Mesodermal cell (in vitro differentiated cells): ENCODE measurements around the gene DBF4B.
"Not testable (repeated sequence)": the region's sequence is repeated elsewhere in the genome, so short reads cannot be mapped to it uniquely, and the experiment has no call there.

ENCODE experiments used
- H3K27ac ChIP-seq: 2 replicates; pipeline ENCODE4 v1.7.0; 2013; ENCODE audit warnings: mild to moderate bottlenecking, low read depth, low read length, moderate library complexity; ENCODE audit not compliant: severe bottlenecking
- H3K36me3 ChIP-seq: 2 replicates; pipeline ENCODE4 v1.7.1; 2013; ENCODE audit warnings: mild to moderate bottlenecking, low read length, moderate library complexity; ENCODE audit not compliant: control insufficient read depth, insufficient read depth
- H3K4me1 ChIP-seq: one replicate; pipeline ENCODE4 v1.7.1; 2013; ENCODE audit warnings: mild to moderate bottlenecking, low read length; ENCODE audit not compliant: insufficient read depth, control insufficient read depth, poor library complexity, severe bottlenecking
- H3K4me3 ChIP-seq: 2 replicates; pipeline ENCODE4 v1.7.0; 2013; ENCODE audit warnings: low read length, control low read depth, mild to moderate bottlenecking; ENCODE audit not compliant: insufficient read depth, poor library complexity, severe bottlenecking; ENCODE audit errors: extremely low read depth
- H3K9me3 ChIP-seq: 2 replicates; pipeline ENCODE4 v1.7.1; 2013; ENCODE audit warnings: mild to moderate bottlenecking, low read length, moderate library complexity; ENCODE audit not compliant: control insufficient read depth
- WGBS, 2 experiments: methylation state at CpG; one replicate each; pipeline ENCODE4 v1.1.5; 2013; ENCODE audit warnings: missing lambda C conversion rate in 2 of 2; ENCODE audit not compliant: insufficient coverage in 2 of 2; 5-methylcytosine and 5-hydroxymethylcytosine counted together

Gene DBF4B

DNA sequence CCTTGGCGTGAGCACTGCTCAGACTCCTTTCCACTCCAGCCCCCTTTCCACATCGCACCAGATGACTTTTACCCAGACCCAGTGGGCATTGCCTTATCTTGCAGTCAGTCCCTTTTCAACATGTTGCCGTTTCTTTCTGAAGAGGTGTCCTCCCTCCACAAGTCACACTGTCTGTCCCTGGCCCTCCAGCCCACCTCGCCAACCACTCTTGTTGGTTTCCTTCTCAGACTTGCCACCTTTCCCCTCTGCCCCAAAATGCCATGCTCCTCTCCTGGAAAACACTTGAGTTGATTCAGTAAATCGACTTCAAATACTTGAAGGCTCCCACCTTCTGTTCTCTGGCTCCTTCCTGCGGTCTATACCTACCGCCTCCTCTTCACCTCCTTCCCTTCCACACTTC is 42.9 kb downstream of the DBF4B start:
- Histone ChIP-seq H3K4me3 (no peak overlapping the region), H3K4me1 (no peaks in the 10 kb centered on the region), H3K27ac (no peak overlapping the region), H3K9me3 (no peaks in the 10 kb centered on the region), H3K36me3 (peaks cover 49% of the 10 kb centered on the region)
- 92 to 97% methylated on average over 6 to 7 of the region's 7 CpGs for WGBS, 2 experiments

DNA sequence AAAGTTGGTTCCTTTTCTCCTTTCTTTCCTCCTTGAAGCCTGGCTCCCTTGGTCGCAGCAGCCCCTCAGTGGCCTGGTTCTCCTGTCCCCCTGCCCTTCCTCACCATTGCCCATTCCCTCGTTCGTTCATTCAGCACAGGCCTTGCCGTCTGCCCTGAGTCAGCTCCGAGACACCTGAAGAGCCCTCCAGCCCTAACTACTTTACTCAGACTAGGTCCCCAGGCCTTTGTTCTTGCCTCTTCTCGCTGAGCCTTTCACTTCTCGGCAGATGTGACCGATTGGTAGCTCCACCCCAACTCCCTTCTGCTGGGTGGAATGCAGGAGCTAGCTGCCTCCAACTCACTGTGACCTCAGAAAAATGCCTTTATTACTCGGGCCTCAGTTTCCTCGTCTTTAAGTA is 43.3 kb downstream of the DBF4B start:
- Histone ChIP-seq H3K4me1 (no peaks in the 10 kb centered on the region), H3K27ac (no peak overlapping the region), H3K9me3 (no peaks in the 10 kb centered on the region), H3K36me3 (peaks cover 48% of the 10 kb centered on the region), H3K4me3 (no peak overlapping the region)
- 86 to 90% methylated on average over 10 of the region's 10 CpGs for WGBS, 2 experiments

DNA sequence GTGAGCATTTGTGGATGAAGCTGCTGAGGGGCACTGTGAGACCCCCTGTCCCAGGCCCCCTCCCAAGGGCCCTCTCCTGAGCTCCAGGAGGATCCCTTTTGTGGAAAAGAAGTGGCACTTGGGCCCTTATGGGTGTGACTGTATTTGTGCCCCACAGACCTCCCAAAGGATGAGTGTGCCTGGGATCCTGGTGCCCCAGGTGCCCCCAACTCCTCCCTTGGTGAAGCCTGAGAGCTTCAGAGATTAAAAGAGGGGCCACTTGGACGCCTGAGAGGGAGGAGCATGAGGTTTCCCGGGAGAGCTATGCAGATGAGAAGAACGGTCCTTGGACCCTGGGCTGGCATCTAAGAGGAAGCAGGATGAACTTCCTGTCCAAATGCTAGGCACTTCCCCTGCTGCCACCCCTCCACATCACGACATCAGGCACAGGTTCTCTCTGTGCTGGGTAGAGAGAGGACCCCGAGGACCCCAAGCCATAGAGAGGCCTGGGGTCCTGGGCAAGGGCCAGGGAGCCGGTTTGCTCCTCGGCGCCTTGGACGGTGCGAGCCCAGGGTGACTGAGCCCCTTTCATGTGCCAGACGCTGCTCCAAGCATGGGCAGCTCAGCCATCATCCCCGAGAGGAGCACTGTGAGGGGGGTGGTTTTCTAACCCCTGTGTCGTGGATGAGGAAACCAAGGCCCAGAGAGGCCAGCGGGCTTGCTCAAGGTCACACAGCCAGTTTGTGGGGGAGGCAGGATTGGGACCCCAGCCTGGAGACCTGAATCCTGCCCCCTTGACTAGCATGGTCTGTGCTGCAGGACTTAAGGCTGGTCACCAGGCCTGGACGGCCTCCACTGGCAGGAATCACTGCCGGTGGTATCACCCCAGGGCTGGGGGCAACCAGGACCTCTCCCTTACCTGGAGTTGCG is 44.7 kb downstream of the DBF4B start:
- H3K9me3 ChIP-seq: no peaks in the 10 kb centered on the region
- WGBS, 2 experiments: 78 to 91% methylated on average over 9 to 16 of the region's 17 CpGs
- H3K4me1 ChIP-seq: no peaks in the 10 kb centered on the region
- no peak overlapping the region for H3K4me3 ChIP-seq
- peaks cover 34% of the 10 kb centered on the region for H3K36me3 ChIP-seq
- no peak overlapping the region for H3K27ac ChIP-seq

DNA sequence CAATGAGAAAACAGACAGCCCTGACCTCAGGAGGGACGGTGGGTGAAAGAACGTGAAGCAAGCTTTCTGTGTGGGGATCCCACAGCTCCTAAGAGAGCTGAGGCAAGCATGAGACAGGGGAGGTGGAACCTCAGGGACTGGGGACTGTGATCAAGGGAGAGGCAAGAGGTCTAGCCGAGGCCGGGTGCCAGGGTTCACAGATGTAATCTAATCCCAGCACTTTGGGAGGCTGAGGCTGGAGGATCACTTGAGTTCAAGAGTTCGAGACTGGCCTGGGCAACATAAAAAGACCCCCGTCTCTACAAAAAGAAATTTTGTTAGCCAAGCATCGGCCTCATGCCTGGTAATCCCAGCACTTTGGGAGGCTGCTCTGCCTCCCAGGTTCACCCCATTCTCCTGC is 45.8 kb downstream of the DBF4B start:
- Histone ChIP-seq H3K4me1 (peaks cover under 1% of the 10 kb centered on the region), H3K4me3 (no peak overlapping the region), H3K9me3 (no peaks in the 10 kb centered on the region), H3K27ac (no peak overlapping the region), H3K36me3 (peaks cover 23% of the 10 kb centered on the region)
- 80 to 88% methylated on average over 7 of the region's 7 CpGs for WGBS, 2 experiments

DNA sequence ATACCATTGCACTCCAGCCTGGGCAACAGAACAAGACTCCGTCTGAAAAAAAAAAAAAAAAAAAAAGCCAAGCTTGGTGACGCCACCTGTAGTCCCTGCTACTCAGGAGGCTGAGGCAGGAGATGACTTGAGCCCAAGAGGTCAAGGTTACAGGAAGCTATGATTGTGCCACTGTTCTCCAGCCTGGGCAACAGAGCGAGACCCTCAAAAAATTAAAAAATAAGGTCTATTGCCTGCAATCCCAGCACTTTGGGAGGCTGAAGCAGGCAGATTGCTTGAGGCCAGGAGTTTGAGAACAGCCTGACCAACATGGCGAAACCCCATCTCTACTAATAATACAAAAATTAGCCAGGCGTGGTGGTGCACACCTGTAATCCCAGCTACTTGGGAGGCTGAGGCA is 46.7 kb downstream of the DBF4B start:
- 74 to 90% methylated on average over 2 to 3 of the region's 5 CpGs for WGBS, 2 experiments
- not testable (repeated sequence) for H3K9me3 ChIP-seq, H3K4me1 ChIP-seq, H3K4me3 ChIP-seq, H3K27ac ChIP-seq
- H3K36me3 ChIP-seq: peaks cover 15% of the 10 kb centered on the region

GRCh38 chr17:44757045-44757917 is 48.8 kb downstream of the DBF4B start:
- H3K9me3 ChIP-seq: no peaks in the 10 kb centered on the region
- 90% methylated on average over 6 to 8 of the region's 10 CpGs for WGBS, 2 experiments

GRCh38 chr17:44757918-44758413 is 49.5 kb downstream of the DBF4B start:
- peaks cover 5% of the 10 kb centered on the region for H3K4me1 ChIP-seq
- no peak overlapping the region for H3K4me3 ChIP-seq
- H3K36me3 ChIP-seq: no peaks in the 10 kb centered on the region
- no peaks in the 10 kb centered on the region for H3K9me3 ChIP-seq
- no peak overlapping the region for H3K27ac ChIP-seq
- WGBS, 2 experiments: 36 to 41% methylated on average over 4 of the region's 5 CpGs

More at GRCh38 chr17:44757045-44757917, 48.8 kb downstream of the DBF4B start:
- Histone ChIP-seq H3K36me3 (no peaks in the 10 kb centered on the region), H3K4me1 (peaks cover 5% of the 10 kb centered on the region), H3K4me3 (no peak overlapping the region), H3K27ac (no peak overlapping the region)

DNA sequence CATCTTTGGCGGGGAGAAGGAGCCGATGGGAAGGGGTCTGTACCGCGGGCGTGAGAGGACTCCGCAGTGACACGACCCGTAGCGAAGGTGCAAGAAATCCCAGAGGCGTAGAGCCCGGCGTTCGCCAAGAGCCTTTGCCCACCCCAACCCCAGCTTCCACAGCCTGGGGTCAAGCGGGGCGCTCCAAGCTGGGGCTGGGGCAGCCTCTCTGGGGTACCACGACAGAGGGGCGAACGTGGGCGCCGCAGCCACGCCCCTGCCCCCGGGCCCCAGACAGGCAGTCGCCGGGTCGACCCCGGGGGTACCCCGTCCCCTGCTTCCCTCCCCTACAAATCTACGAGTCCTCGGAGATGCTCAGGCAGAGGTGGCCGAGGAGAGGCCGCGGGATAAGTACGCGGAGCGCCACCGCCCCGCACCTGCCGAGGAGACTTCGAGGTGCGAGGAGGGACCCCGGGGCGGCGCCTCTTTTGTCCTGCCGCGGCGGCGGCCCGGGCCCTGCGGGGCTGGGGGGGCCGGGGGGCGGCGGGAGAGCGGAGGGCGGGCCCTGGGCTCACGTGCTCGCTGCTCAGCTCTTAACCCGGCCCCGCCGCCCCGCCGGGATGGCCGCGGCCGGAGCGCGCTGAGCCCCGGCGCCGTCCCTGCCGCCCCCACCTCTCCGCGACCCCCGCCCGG is 50.1 kb downstream of the DBF4B start, which contains the start of gene ADAM11:
ADAM11 (plus strand) TSS at position 575 of the 672 bp plus-strand sequence. CDS start 212 bp downstream, outside the sequence.
- Histone ChIP-seq H3K4me1 (peaks cover 5% of the 10 kb centered on the region), H3K36me3 (no peaks in the 10 kb centered on the region), H3K9me3 (no peaks in the 10 kb centered on the region), H3K27ac (no peak within 1 kb of the TSS), H3K4me3 (peak within 1 kb of the TSS; percentile 31)
- 3 to 6% methylated on average over 38 to 41 of the region's 74 CpGs for WGBS, 2 experiments

DNA sequence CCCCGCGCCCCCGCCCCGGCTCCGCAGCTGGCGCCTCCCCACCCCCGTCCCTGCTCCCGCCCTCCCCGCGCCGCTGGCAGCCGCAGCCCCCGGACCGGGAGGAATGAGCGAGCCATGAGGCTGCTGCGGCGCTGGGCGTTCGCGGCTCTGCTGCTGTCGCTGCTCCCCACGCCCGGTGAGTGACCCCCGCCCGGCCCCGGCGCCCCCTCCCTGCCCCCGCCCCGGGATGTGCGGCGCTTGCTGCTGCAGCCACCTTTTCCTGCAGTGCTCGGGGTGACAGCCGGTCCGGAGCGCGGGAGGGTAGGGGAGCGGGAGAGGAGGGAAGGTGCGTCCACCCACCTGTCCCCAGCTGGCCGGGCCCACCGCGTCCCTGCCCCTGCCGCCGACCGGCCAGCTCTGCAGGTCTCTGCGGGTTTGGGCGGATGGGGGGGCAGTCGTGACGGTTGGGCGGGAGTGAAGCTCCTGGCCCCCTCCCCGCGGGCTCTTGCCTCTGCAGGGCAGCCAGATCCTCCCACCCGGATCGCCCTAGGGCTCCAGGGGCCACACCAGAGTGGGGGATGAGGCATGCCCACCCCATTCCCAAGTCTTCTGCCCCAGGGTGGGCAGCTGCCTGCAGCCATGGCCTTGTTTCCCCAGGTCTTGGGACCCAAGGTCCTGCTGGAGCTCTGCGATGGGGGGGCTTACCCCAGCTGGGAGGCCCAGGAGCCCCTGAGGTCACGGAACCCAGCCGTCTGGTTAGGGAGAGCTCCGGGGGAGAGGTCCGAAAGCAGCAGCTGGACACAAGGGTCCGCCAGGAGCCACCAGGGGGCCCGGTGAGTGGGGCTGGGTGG is 50.8 kb downstream of the DBF4B start:
- Histone ChIP-seq H3K36me3 (no peaks in the 10 kb centered on the region), H3K9me3 (no peaks in the 10 kb centered on the region), H3K4me1 (peaks cover 5% of the 10 kb centered on the region), H3K27ac (no peak overlapping the region), H3K4me3 (peak overlapping the region; percentile 31)
- 28 to 29% methylated on average over 21 of the region's 60 CpGs for WGBS, 2 experiments

DNA sequence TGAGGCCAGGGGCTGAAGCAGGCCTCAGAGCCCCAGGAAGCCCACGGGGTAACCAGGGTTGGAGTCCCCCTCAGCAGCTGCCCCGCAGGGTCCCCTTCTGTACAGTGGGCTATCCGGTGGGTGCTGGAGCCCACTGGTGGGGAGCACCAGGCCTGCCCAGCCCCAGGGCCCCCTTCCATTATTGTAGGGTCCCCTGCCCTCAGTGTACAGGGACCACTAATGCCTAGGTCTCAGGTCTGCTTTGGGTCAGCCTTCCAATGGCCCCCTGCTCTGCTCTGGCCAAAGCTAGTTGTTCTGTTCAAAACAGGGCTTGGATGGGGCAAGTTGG is 51.4 kb downstream of the DBF4B start:
- Histone ChIP-seq H3K27ac (no peak overlapping the region), H3K4me3 (no peak overlapping the region)
- 47 to 83% methylated on average over 2 to 3 of the region's 3 CpGs for WGBS, 2 experiments

More for the DNA sequence above, 51.4 kb downstream of the DBF4B start:
- H3K9me3 ChIP-seq: no peaks in the 10 kb centered on the region
- H3K4me1 ChIP-seq: peaks cover 5% of the 10 kb centered on the region
- no peaks in the 10 kb centered on the region for H3K36me3 ChIP-seq
